Daoy (cell line): ENCODE data around the gene C20orf204. TPM values are rescaled to one million over a fixed set of nuclear protein-coding genes. Genes with fewer than 3 reads are reported as not detected.

ENCODE experiments used
- DNase-seq: peaks from one replicate; pipeline ENCODE4 v3.0.0-alpha.2; 2015; ENCODE audit warnings: low read depth
- total RNA-seq: library from RNA; depleted of rRNA; stranded (reverse); fragments of >200 nt; shearing (Covaris generic); gene quantifications from 2 replicates; pipeline ENCODE4 v1.2.3, GENCODE V29; 2014

Gene C20orf204
- total RNA-seq, 1 experiment from 2014 or later: 1.1 TPM

- DNase-seq: no peak
Observed at GRCh38 chr20:64070244-64070993, 34.4 kb downstream of the C20orf204 start.

DNA sequence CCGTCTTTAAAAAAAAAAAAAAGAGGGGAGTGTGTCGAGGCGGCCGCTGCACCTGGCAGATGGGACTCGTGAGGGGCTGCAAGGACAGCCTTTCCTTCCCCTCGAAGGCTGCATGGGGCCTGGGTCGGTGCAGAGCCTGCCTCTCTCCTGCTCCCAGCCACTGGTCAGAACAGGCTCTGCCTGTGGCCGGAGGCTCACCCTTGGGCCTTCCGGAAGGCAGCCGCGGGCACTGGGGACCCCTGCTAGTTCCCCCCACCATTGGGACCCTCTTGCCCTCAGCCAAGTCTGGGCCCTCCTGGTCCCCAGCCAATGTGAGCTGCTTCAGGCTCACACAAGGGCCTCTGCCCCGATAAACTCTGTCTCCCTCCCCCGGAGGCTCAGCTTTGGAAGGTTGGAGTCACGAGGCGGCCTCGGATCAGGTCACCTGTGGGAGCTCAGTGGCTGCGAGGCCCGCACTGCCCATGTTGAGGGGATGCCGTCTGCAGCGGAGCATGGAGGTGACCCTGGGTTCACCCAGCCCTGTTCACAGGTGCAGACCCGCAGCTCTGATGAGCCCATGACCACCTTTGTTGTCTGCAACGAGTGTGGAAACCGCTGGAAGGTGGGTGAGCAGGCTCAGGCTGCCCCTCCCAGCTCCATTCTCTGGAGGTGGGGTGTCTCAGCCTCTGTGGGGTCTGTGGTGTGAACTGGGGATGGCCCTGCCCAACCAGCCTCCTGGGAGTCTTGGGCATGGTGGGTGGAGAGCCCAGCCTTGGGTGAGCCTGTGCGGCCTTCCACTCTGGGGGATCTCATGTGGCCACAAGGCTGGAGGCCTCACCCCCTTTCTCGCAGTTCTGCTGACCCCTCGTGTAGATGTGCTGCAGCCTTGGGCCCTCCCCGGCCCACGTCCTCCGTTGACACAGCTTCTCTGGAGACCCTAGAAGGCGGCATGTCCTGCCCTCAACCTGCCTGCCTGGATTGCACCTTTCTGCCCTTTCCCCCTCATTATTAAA lies 35.7 kb downstream of the C20orf204 start:
- DNase-seq: no peak

DNA sequence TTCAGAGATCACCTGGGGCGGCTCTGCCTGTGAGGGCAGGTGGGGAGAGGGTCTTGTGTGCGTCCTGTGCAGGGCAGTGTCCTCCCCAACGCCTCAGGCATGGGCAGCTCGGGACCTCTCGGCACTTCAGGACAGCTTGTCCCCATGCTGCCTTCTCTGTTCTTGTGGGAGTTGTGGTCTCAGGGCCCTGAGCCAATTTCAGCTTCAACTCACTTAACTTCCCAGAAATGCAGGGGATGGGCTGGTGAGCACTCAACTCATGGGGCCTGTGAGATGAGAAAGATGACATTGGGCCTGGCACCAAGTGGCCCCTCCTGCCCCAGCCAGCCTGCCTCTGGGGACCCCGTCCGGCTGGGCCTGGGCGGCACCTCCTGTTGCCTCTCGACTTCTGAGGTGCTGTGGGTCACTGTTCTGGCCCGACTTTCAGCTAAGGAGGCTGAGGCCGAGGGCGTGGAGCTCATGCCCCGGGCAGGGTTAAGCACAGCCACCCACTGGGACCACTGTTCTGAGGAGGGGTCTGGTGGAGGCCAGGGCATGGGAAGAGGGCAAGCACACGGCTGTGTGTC lies 36.6 kb downstream of the C20orf204 start:
- no peak for DNase-seq

DNA sequence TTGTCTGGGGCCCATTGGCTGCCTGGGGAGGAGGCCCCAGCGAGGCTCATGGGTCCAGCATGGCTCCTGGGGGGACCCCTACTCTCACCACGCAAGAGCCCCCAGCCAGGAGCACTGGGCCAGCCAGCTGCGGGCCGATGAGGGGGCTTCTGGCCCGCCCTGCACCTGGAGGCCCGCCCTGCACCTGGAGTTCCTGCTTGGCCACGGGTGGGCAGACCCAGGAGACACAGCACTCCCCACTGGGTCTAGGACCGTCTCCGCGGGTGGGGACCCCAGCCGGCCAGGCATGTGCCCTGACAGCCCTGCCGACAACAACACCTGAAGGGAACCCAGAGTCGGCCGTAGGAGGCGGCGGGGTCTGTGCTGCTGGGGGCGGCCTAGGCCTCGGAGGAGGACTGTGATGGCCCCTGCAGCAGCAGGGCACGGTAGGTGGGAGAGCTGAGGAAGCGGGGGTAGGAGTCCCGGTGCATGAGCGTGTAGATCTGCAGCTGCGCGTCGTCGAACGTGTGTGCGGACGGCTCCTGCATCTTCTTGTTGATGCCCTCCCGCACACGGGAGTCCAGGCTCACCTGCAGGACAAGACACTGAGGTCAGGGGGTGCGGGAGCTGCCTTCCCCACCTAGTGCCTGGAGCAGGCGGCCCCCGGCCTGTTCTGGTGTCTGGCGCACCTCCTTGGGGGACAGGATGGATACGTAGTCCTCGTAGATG lies 37.6 kb downstream of the C20orf204 start:
- no peak for DNase-seq

DNA sequence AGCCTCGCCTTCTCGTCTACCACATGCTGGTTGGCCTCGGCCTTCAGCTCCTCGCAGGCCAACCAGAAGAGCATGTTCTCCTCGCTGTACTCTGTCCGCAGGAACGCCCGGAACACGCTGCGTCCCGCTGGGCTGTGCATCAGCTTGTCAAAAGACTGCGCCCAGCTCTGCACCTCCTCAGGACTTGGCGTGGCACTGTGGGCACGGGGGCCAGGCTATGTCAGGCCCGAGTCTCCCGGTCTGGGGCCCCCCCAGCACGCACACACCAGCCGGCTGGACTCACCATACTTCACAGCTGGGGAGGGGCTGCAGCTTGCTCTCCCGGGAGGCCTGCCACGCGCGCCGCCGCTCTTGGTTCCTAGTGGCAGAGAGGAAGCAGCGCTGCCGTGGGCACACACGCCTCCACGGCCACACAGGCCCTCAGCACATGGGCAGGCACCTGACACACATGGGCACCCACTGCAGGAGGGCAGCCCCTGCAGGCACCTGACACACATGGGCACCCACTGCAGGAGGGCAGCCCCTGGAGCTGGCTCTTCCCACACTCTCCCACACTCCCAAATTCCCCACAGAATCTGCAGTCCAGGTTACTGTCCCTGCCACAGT lies 38.3 kb downstream of the C20orf204 start:
- no peak for DNase-seq

DNA sequence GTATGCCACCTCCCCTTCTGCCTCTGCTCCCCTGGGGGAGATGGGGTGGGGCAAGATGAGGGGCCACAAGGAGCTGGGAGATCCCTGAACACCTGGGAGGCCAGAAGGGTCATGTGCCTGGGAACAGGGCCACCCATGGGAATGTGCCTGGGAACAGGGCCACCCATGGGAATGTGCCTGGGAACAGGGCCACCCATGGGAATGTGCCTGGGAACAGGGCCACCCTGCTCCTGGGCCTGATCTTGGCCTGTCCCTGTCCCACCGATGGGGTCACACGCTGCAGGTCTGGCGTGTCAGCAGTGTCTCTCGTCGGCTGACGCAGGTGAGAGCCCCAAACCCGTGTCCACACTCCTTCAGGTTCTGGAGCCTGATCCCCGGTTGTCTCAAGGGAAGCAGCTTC lies 39.0 kb downstream of the C20orf204 start:
- no peak for DNase-seq

DNA sequence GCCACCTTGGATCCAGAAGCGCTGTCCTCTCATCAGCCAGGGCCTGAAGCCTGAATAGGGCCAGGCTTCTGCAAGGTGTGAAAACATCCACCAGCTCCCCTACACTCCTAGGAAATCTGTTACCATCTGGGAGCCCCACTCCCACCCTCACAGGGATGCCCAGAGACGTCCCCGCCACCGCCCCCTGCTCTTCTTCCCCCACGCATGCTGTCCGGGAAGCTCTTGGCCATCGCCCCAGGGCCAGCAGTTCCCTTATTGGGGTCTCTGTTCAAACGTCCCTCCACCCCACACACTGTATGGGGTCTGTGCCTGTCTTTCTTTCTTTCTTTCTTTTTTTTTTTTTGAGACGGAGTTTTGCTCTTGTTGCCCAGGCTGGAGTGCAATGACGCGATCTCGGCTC lies 39.6 kb downstream of the C20orf204 start:
- DNase-seq: no peak

DNA sequence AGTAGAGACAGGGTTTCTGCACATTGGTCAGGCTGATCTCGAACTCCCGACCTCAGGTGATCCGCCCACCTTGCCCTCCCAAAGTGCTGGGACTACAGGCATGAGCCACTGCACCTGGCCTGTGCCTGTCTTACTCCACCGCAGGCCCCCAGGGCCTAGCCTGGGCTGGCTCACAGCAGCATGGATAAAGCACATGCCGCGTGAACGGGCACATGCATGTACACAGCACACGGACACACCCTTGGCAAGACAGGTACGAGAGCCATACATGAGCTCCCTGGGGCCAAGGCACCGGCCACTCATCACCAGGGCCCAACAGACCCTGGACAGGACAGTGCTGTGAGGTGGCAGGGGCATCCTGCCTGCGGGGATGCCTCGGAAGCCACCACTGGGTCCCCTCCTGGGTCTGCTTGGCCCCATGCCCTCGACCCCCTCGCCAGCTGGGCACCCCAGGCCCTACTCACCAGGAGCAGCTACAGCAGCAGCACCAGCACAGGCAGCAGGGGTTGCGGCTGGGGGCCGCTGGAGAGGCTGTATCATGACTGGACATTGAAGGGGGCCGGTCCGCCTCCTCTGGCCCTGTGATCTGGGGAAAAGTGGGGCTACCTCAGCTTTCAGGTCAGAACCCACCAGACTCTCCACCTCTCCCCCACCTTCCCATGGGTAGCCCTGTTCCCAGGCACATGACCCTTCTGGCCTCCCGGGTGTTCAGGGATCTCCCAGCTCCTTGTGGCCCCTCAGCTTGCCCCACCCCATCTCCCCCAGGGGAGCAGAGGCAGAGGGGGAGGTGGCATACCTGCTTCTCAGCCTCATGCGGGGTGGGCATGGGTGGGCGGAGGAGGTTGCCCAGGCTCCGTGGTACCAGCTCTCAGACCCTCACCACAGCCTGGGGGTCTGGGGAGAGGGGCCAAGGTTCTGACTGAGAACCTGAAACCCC lies 40.3 kb downstream of the C20orf204 start:
- DNase-seq: no peak

DNA sequence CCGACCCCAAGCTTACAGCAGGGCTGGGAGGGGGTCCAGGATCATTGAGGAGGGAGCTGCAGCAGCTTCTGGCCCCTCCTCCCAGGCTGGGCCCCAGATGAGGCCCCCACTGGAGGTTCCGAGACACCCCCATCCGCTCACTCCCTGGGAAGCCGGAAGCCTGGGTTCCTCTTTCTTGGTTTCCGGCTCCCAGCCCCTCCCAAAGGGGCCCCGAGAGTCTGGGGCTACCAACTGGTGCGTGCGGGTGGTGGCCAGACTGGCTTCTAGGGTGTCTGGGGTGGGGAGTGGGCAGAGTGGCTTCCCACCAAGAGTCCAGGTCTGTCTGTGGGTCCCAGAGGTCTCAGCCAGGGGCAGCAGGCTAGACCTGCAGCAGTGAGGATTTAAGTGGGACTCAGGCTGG lies 41.1 kb downstream of the C20orf204 start:
- DNase-seq: no peak

DNA sequence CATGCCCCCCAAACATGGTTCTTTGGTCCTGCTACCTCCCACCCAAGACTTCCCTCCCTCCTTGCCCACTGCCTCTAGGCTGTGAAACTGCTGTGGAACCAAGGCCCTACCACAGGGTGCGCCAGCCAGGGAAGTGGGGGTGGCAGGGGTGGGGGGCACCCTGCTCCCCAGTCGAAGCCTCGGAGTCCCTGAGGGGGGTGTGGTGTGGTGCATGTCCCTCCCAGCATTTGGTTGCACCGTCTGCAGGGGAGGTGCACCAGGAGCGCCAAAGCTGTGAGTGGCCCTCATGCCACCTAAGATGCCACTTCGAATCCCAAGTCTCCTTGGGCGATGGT lies 41.5 kb downstream of the C20orf204 start:
- DNase-seq: no peak

- no peak for DNase-seq
Observed at GRCh38 chr20:64077876-64078551, 42.0 kb downstream of the C20orf204 start.

- DNase-seq: no peak
Observed at GRCh38 chr20:64078934-64079272, 42.9 kb downstream of the C20orf204 start.

GRCh38 chr20:64079273-64080012 lies 43.5 kb downstream of the C20orf204 start, which contains the start of gene RGS19:
RGS19 (minus strand) TSS chr20:64079518; CDS start chr20:64076886, 2,632 bp downstream.
- peak; percentile 83 for DNase-seq

DNA sequence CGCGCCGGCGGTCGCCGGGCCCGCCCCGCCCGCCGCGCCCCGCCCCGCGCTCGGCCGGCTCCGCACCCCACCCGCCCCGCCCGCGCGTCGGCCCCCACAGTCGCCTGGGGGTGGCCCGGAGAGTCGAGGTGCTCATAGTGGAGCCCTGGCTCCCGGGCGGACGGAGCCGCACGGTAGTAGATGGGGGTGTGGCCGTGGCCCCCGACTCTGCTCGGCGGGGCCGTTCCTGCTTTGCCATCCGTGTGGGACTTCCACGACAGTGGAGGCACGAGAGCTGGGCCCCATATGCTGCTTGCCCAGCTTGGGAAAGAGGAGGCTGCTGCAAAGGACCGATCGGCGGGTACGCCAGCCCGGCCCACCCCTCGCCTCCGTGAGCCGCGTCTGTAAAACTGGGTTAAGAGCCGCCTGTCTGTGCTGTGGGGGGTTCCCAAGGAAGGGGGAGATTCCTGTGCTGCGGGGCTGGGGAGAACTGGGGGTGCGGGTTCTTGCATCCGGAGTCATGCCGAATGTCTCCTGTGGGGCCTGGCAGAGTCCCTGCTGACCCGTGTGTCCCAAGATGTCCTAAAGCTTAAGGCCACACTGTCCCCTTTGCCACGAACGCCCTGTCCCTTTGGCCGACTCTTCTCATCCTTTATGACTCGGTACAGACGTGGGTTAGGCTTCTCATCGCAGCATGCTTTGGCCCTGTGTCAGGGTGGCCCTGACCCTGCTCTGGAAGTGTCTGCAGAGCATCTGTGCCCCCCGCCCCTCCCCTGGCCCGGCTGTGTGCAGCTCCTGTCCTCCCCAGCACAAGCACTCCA lies 44.2 kb downstream of the C20orf204 start, which contains the start of gene OPRL1:
TSS of gene OPRL1 (plus strand) at position 70 of the 800 bp plus-strand sequence. CDS start 12,639 bp downstream, outside the sequence.
- peak; percentile 38 for DNase-seq

DNA sequence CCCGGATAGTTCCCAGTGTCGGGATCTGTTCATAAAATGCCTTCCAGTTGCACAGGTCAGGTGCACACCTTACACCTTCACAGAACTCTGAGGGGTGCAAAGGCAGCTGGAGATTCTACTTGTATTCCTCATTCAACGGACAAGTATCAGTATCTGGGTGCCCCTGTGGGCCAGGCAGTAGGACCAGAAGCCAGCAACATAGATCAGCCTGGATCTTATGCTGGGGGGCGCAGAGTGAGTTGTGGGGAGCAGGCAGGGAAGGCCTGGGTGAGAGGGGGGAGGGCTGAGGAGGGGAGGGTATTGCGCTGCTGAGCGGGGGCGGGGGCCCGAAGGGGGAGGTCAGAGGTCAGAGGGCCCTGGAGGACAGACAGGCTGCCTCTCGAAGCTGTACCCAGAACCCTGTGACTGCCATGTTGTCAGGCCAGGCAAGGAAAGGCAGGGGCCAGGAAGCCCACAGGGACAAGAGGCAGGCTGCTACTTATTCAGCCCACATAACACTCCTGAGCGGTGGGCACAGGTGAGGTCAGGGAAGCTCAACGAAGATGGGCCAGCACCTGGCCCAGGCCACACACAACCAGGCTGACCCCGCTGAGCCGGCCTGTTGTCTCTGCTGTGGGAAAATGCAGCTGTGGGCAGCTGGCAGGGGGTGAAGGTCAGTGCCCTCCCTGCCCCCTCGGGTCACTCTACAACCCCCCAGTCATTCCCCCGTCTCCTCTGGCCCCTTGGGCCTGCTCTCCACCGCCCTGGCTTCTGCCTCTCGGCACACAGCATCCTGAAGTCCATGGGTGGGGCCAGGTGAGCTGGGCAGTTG lies 45.0 kb downstream of the C20orf204 start:
- DNase-seq: no peak

GRCh38 chr20:64081624-64081964 lies 45.6 kb downstream of the C20orf204 start:
- no peak for DNase-seq

- no peak for DNase-seq
Observed at GRCh38 chr20:64082126-64082731, 46.2 kb downstream of the C20orf204 start.
